CD4-positive, alpha-beta T cell treated with Interleukin-15 for 1 hour (primary cell): ENCODE data around the gene AQP2.

Source experiments
- DNase-seq: peaks from one replicate; pipeline ENCODE4 v3.0.0-alpha.2; 2020

AQP2 gene

GRCh38 chr12:50004696-50005095, 54.2 kb downstream of the AQP2 start:
- no peak for DNase-seq

GRCh38 chr12:50005175-50005574, 54.6 kb downstream of the AQP2 start:
- no peak for DNase-seq

- no peak for DNase-seq
These were observed 55.7 kb downstream of the AQP2 start for GRCh38 chr12:50006280-50006679.

- DNase-seq: no peak
These were observed 56.4 kb downstream of the AQP2 start for GRCh38 chr12:50006754-50007442.
